Measurements from ENCODE around the gene CA9. TPM values are rescaled to one million over a fixed set of nuclear protein-coding genes. Genes with fewer than 3 reads are reported as not detected.
"Not testable (repeated sequence)": the region's sequence is repeated elsewhere in the genome, so short reads cannot be mapped to it uniquely, and the experiment has no call there.

CA9 gene
- total RNA-seq, 4 donors from 2014 or later: 0.82 to 35.4 (median 2.0) TPM; not detected in 1

DNA sequence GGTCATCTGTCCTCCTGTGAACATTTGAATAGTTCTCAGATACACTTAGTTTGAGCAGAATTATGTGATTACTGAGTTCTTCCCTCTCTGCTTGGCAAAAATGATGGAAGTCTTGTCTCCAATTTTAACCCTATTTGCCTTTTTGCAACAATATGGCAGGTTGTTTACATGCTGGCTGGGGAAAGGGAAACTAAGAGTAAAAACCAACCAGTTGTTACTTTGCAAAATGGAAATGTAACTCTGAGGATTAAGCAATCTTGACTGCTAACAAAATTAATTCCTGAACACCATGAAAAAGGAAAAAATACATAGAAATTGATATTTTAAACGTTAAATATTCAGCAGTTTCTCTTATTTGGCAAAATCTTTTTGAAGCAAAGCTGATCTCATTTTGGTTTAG is 34.1 kb upstream of the CA9 start:
- TF ChIP-seq, protein P1, sequence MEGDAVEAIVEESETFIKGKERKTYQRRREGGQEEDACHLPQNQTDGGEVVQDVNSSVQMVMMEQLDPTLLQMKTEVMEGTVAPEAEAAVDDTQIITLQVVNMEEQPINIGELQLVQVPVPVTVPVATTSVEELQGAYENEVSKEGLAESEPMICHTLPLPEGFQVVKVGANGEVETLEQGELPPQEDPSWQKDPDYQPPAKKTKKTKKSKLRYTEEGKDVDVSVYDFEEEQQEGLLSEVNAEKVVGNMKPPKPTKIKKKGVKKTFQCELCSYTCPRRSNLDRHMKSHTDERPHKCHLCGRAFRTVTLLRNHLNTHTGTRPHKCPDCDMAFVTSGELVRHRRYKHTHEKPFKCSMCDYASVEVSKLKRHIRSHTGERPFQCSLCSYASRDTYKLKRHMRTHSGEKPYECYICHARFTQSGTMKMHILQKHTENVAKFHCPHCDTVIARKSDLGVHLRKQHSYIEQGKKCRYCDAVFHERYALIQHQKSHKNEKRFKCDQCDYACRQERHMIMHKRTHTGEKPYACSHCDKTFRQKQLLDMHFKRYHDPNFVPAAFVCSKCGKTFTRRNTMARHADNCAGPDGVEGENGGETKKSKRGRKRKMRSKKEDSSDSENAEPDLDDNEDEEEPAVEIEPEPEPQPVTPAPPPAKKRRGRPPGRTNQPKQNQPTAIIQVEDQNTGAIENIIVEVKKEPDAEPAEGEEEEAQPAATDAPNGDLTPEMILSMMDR (IDR thresholded peaks at IDR 0.05): no peak
- no peak for ATAC-seq (ENCODE audit: low FRiP score)
- no peak for DNase-seq (ENCODE audit: low spot score)

- DNase-seq (ENCODE audit: low spot score); ATAC-seq (ENCODE audit: low FRiP score): not testable (repeated sequence)
Measured at GRCh38 chr9:35640431-35640830, 33.3 kb upstream of the CA9 start.

- ATAC-seq (ENCODE audit: low FRiP score); DNase-seq (ENCODE audit: low spot score): not testable (repeated sequence)
Measured at GRCh38 chr9:35641478-35641877, 32.2 kb upstream of the CA9 start.

DNA sequence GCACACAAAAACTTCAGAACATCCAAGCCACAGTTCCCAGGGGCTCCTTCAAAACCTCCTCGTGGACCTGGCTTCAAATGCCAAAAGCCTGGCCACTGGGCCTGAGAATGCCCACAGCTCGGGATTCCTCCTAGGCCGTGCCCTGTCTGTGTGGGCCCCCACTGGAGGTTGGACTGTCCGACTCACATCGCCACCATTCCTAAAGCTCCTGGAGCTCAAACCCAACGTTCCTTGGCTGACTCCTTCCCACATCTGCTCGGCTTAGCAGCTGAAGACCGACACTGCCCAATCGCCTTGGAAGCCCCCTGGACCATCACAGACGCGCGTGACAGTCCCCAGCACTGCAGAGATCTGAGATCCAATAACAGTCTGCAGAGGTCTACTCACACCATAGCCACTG is 30.7 kb upstream of the CA9 start:
- no peak for DNase-seq (ENCODE audit: low spot score)
- TF ChIP-seq, protein P1 (IDR thresholded peaks at IDR 0.05): no peak
- no peak for ATAC-seq (ENCODE audit: low FRiP score)

GRCh38 chr9:35645736-35646135 is 28.0 kb upstream of the CA9 start:
- not testable (repeated sequence) for ATAC-seq (ENCODE audit: low FRiP score); DNase-seq (ENCODE audit: low spot score)

GRCh38 chr9:35646153-35646532 is 27.6 kb upstream of the CA9 start:
- ATAC-seq (ENCODE audit: low FRiP score) (peak; percentile 27), DNase-seq (ENCODE audit: low spot score) (no peak)
- TF ChIP-seq, protein P1 (IDR thresholded peaks at IDR 0.05): no peak

DNA sequence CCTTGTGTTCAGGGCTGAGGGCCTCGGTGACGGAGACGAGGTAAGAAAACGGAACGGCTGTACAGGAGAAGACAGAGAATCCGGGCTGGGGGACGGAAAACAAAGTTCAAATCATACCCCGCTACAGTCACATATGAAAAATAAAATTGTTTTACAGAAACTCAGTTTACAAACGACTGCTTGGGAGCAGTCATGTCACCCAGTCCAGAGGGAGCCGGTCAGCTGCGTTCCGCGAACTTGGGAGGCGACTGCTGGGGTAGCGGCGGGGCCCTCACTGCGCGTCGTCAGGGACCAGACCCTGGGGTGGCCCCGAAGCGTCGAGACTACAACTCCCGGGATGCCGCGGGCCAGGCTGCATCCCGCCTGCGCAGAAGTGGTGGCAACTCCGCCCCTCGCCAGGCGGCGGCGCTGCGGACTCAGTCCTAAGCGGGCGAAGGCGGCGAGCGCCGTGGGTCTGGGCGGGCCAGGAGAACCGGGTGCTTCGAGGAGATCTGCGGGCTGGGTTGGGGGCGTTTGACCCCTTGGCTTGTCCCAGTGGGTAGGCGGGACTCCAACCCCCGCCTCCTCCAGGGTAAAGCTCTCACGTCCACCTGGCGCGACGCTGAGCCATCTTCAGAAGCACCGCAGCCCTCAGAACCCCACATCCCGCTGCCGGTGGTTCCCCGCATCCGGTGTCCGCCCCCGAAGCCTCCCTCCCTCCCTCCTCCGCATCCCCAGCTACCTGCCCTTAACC is 27.0 kb upstream of the CA9 start:
- TF ChIP-seq, protein P1 (IDR thresholded peaks at IDR 0.05): peak in 1 of 3 donors; percentile 92
- DNase-seq (ENCODE audit: low spot score) (peak; percentile 85), ATAC-seq (ENCODE audit: low FRiP score) (peak; percentile 95)

DNA sequence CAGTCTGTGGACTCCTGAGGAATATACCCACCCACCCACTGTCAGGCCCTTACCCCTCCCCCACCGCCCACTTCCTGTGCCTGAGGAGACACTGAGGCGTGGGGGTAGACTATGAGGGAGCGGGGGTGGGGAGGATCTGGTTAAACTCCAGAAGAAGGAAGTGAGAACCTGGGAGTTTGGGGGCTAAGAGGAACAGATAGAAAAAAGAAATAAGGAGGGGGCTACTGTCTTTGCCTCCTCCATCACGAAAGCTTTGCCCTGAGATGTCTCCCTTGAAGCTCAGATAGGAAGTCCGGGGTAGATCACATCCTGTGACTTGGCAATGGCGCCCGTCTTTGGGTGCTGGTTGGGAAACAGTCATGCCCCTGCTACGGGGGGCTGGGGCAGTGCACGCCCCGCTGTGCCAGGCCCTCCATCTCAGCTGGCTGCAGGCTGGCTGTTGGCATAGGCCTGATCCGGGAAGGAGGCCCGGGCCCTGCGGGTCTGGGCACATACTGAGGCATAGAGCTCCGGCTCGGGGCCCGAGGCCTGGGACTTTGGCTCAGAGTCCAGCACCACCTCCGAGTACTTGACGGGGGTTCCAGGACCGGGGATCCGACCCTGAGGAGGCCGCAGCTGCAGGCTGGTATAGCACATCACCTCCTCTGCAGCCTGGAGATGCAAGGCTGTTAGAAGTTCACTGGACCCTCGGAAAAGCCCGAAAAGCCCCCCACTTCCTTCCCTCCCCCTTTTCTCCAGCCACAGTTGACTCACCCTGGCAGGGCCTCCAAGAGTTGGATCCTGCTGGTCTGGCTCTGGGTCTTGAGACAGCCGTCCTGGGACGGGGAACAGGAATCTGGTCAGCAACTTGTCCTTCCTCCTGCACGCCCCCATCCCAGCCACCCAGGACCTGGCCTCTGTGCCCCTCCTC is 24.0 kb upstream of the CA9 start:
- TF ChIP-seq, protein P1 (IDR thresholded peaks at IDR 0.05): no peak
- ATAC-seq (ENCODE audit: low FRiP score): no peak
- no peak for DNase-seq (ENCODE audit: low spot score)

Data from omental fat pad (tissue), 4 donors.